ENCODE measurements around the gene ARHGAP32. TPM values are rescaled to one million over a fixed set of nuclear protein-coding genes. Genes with fewer than 3 reads are reported as not detected.

Gene ARHGAP32
- polyA plus RNA-seq, 1 experiment: 6.1 TPM

GRCh38 chr11:129213261-129213660, 21.1 kb upstream of the ARHGAP32 start:
- ChIA-PET CTCF (no interaction called here), POLR2A (no interaction called here)
- no peak for DNase-seq (ENCODE audit: low read depth)
- no peaks in the 10 kb centered on the region for H3K27me3 ChIP-seq (ENCODE audit: control insufficient read depth, insufficient read depth, low read length)
- TF ChIP-seq CTCF (IDR thresholded peaks at IDR 0.05; ENCODE audit: insufficient read depth, low read depth, low read length): no peak
- H3K4me3 ChIP-seq (ENCODE audit: low read depth, low read length): no peak overlapping the region
- H3K36me3 ChIP-seq (ENCODE audit: control insufficient read depth, insufficient read depth, low read length): no peaks in the 10 kb centered on the region

- POLR2A ChIA-PET: no interaction called here
- no peak for TF ChIP-seq CTCF (IDR thresholded peaks at IDR 0.05; ENCODE audit: insufficient read depth, low read depth, low read length)
- Histone ChIP-seq H3K27me3 (ENCODE audit: control insufficient read depth, insufficient read depth, low read length) (no peaks in the 10 kb centered on the region), H3K4me3 (ENCODE audit: low read depth, low read length) (no peak overlapping the region), H3K36me3 (ENCODE audit: control insufficient read depth, insufficient read depth, low read length) (no peaks in the 10 kb centered on the region)
- CTCF ChIA-PET: no interaction called here
- DNase-seq (ENCODE audit: low read depth): no peak
Observed at GRCh38 chr11:129211397-129211796, 19.3 kb upstream of the ARHGAP32 start.

- ChIA-PET CTCF (no interaction called here), POLR2A (no interaction called here)
- no peak overlapping the region for H3K4me3 ChIP-seq (ENCODE audit: low read depth, low read length)
- no peaks in the 10 kb centered on the region for H3K27me3 ChIP-seq (ENCODE audit: control insufficient read depth, insufficient read depth, low read length)
- no peak for DNase-seq (ENCODE audit: low read depth)
- no peaks in the 10 kb centered on the region for H3K36me3 ChIP-seq (ENCODE audit: control insufficient read depth, insufficient read depth, low read length)
- no peak for TF ChIP-seq CTCF (IDR thresholded peaks at IDR 0.05; ENCODE audit: insufficient read depth, low read depth, low read length)
Observed at GRCh38 chr11:129210831-129211181, 18.7 kb upstream of the ARHGAP32 start.

GRCh38 chr11:129209891-129210830, 18.0 kb upstream of the ARHGAP32 start:
- H3K27me3 ChIP-seq (ENCODE audit: control insufficient read depth, insufficient read depth, low read length): no peaks in the 10 kb centered on the region
- ChIA-PET CTCF (no interaction called here), POLR2A (no interaction called here)
- no peak overlapping the region for H3K4me3 ChIP-seq (ENCODE audit: low read depth, low read length)
- H3K36me3 ChIP-seq (ENCODE audit: control insufficient read depth, insufficient read depth, low read length): no peaks in the 10 kb centered on the region
- no peak for TF ChIP-seq CTCF (IDR thresholded peaks at IDR 0.05; ENCODE audit: insufficient read depth, low read depth, low read length)
- no peak for DNase-seq (ENCODE audit: low read depth)

GRCh38 chr11:129208863-129209262, 16.7 kb upstream of the ARHGAP32 start:
- TF ChIP-seq CTCF (IDR thresholded peaks at IDR 0.05; ENCODE audit: insufficient read depth, low read depth, low read length): no peak
- Histone ChIP-seq H3K4me3 (ENCODE audit: low read depth, low read length) (no peak overlapping the region), H3K27me3 (ENCODE audit: control insufficient read depth, insufficient read depth, low read length) (no peaks in the 10 kb centered on the region), H3K36me3 (ENCODE audit: control insufficient read depth, insufficient read depth, low read length) (no peaks in the 10 kb centered on the region)
- no peak for DNase-seq (ENCODE audit: low read depth)
- ChIA-PET CTCF (interaction anchor here (0.8 kb wide), 1 partner anchor 90 kb away, joined by 3 read pairs; no protein-coding TSS in a partner anchor), POLR2A (no interaction called here)
